SU-DHL-6 (cell line): ENCODE results near the gene EXOC6.

Experiments used
- H2AFZ ChIP-seq: fragments of 200-600 bp; sonication (generic); 2 replicates; pipeline ENCODE4 v1.6.1; 2014; ENCODE audit warnings: low read depth, mild to moderate bottlenecking, moderate library complexity, mixed read lengths, antibody characterized with exemption, low read length; ENCODE audit not compliant: severe bottlenecking
- H3F3A ChIP-seq: fragments of 200-600 bp; shearing (Covaris generic); 2 replicates; pipeline ENCODE4 v1.6.0; 2016; ENCODE audit warnings: antibody characterized with exemption, mild to moderate bottlenecking; ENCODE audit not compliant: insufficient read depth
- H3K27ac ChIP-seq: fragments of 200-600 bp; sonication (generic); 2 replicates; pipeline ENCODE4 v1.5.1; 2016; ENCODE audit warnings: low read depth, mild to moderate bottlenecking, low read length, moderate library complexity, mixed read lengths
- H3K27me3 ChIP-seq: fragments of 200-600 bp; sonication (generic), shearing (Covaris generic); 2 replicates; pipeline ENCODE4 v1.6.0; 2014; ENCODE audit warnings: mild to moderate bottlenecking, low read length
- H3K36me3 ChIP-seq: fragments of 200-600 bp; sonication (generic); 2 replicates; pipeline ENCODE4 v1.6.1; 2014; ENCODE audit warnings: mild to moderate bottlenecking, low read length, mixed read lengths
- H3K4me2 ChIP-seq: fragments of 300-600, 200-600 bp; shearing (Covaris generic), sonication (generic); 2 replicates; pipeline ENCODE4 v1.6.0; 2014; ENCODE audit warnings: low read length, low read depth, mild to moderate bottlenecking; ENCODE audit not compliant: poor library complexity, severe bottlenecking
- H3K4me3 ChIP-seq: fragments of 200-600 bp; sonication (generic); 2 replicates; pipeline ENCODE4 v1.5.1; 2014; ENCODE audit warnings: antibody characterized with exemption, low read length, mild to moderate bottlenecking, mixed read lengths; ENCODE audit not compliant: insufficient read depth, poor library complexity, severe bottlenecking
- H3K79me2 ChIP-seq: fragments of 200-600 bp; sonication (generic); 2 replicates; pipeline ENCODE4 v1.6.1; 2014; ENCODE audit warnings: mild to moderate bottlenecking, low read length, moderate library complexity; ENCODE audit not compliant: insufficient read depth
- H3K9ac ChIP-seq: fragments of 200-600 bp; sonication (generic); 2 replicates; pipeline ENCODE4 v1.7.0; 2014; ENCODE audit warnings: mild to moderate bottlenecking, low read length
- H3K9me2 ChIP-seq: fragments of 200-600 bp; sonication (generic); replicated peaks from 2 replicates; pipeline ENCODE4 v1.6.1; 2014; ENCODE audit warnings: low read length; ENCODE audit not compliant: insufficient read depth
- H3K9me3 ChIP-seq: fragments of 200-600 bp; sonication (generic); 2 replicates; pipeline ENCODE4 v1.6.1; 2014; ENCODE audit warnings: low read length, mixed read lengths; ENCODE audit not compliant: insufficient read depth
- H4K20me1 ChIP-seq: fragments of 200-600 bp; sonication (generic); 2 replicates; pipeline ENCODE4 v1.6.1; 2014; ENCODE audit warnings: low read depth, mild to moderate bottlenecking, antibody characterized with exemption, low read length, moderate library complexity, mixed read lengths
- CTCF ChIP-seq: fragments of 200-600 bp; sonication (generic); IDR thresholded peaks from one replicate; pipeline ENCODE4 v1.5.1; 2017; ENCODE audit warnings: antibody characterized with exemption, mild to moderate bottlenecking, low read length, moderate library complexity; ENCODE audit not compliant: insufficient read depth, poor library complexity, severe bottlenecking
- EZH2phosphoT487 ChIP-seq: fragments of 200-600 bp; sonication (generic), shearing (Covaris generic); conservative IDR thresholded peaks from 2 replicates; pipeline ENCODE4 v1.6.1; 2018; ENCODE audit warnings: mild to moderate bottlenecking, antibody characterized with exemption, low read length, moderate library complexity, mixed read lengths

The EXOC6 gene

GRCh38 chr10:92857904-92858514, 9.7 kb downstream of the EXOC6 start:
- peaks cover 21% of the 10 kb centered on the region; the same call in 1 of the 2 replicates for H3K9me3 ChIP-seq

GRCh38 chr10:92867235-92867634, 18.9 kb downstream of the EXOC6 start:
- no peak overlapping the region for H2AFZ ChIP-seq
- H3K9ac ChIP-seq = no peak overlapping the region
- H3K4me3 ChIP-seq = no peak overlapping the region
- no peaks in the 10 kb centered on the region for H3K36me3 ChIP-seq
- H3K9me2 ChIP-seq = no peaks in the 10 kb centered on the region
- H3K27ac ChIP-seq = no peak overlapping the region
- H3K27me3 ChIP-seq = no peaks in the 10 kb centered on the region
- H3K79me2 ChIP-seq = peaks cover 14% of the 10 kb centered on the region
- H3K9me3 ChIP-seq = no peaks in the 10 kb centered on the region
- no peak overlapping the region for H3K4me2 ChIP-seq
- peaks cover 10% of the 10 kb centered on the region; the same call in 1 of the 2 replicates for H3F3A ChIP-seq
- TF ChIP-seq CTCF (no peak), EZH2phosphoT487 (no peak)
- H4K20me1 ChIP-seq = peaks cover 3% of the 10 kb centered on the region

More at GRCh38 chr10:92857904-92858514, 9.7 kb downstream of the EXOC6 start:
- no peaks in the 10 kb centered on the region for H3F3A ChIP-seq
- H3K9ac ChIP-seq = no peak overlapping the region
- TF ChIP-seq EZH2phosphoT487 (no peak), CTCF (no peak)
- no peak overlapping the region for H3K27ac ChIP-seq
- H2AFZ ChIP-seq = no peak overlapping the region
- H3K4me3 ChIP-seq = no peak overlapping the region
- no peak overlapping the region for H3K4me2 ChIP-seq
- 0 out of 2 replicates have a peak, but pooled peaks cover 6% of the 10 kb centered on the region for H4K20me1 ChIP-seq
- peaks cover 12% of the 10 kb centered on the region for H3K36me3 ChIP-seq
- H3K9me2 ChIP-seq = no peaks in the 10 kb centered on the region
- no peaks in the 10 kb centered on the region for H3K27me3 ChIP-seq
- H3K79me2 ChIP-seq = peaks cover 63% of the 10 kb centered on the region

- Histone ChIP-seq H3K27me3 (no peaks in the 10 kb centered on the region), H3K79me2 (peaks cover 13% of the 10 kb centered on the region), H3K36me3 (no peaks in the 10 kb centered on the region), H3F3A (peaks cover 10% of the 10 kb centered on the region; the same call in 1 of the 2 replicates), H3K9me3 (no peaks in the 10 kb centered on the region), H3K4me3 (no peak overlapping the region), H3K4me2 (no peak overlapping the region), H3K9me2 (no peaks in the 10 kb centered on the region), H2AFZ (no peak overlapping the region), H4K20me1 (peaks cover 3% of the 10 kb centered on the region), H3K9ac (no peak overlapping the region), H3K27ac (no peak overlapping the region)
- TF ChIP-seq CTCF (no peak), EZH2phosphoT487 (no peak)
These were observed 19.7 kb downstream of the EXOC6 start for GRCh38 chr10:92868036-92868435.
